EL (cell line): Measurements from ENCODE around the gene PHF21B.
"Not testable (repeated sequence)": the region's sequence is repeated elsewhere in the genome, so short reads cannot be mapped to it uniquely, and the experiment has no call there.

Experiments used
- DNase-seq: peaks from one replicate; pipeline ENCODE4 v3.0.0-alpha.2; 2016

The PHF21B gene

DNA sequence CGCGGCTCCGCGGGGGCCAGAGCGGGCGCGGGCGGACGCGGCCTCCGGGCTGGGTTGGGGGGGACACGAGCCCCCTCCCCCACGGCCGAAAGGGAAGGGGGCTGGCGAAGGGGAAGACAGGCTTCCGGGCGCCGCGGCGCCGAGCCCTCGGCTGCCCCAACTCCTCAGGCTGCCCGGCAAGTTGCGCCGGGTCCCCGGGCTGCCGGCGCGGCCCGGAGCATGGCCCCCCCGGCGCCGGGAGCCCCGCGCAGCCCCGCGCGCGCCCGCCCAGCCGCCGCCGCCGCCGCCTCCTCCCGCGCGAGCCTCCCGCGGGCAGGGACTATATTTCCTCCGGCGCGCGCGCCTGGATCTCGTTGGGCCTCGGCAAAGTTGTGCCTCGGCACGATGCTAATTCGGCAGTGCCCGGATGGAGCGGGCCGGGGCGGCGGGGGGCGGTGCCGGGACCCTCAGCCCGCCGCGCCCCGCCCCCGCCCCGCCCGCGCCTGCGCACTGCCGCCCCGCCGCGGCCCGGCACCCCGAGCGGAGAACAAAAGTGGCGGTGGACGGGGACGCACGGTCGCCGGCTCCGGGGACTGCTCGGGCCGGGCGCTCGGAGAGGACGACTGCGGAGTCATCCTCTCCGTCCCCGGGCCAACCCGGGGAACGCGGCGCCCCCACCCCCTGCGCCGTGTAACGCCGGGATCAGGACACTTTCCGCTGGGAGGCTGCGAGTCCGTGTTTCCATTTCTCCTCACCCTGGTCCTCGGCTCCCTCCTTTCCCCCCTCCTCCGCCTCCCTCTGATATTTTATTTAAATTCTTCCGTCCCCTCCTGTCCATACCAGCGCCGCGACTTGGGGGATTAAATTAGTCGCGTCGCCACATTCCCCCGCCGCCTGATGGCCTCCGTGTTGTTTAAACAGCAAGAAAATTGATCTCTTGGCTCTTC is at the start of gene PHF21B:
PHF21B (minus strand) TSS at position 400 of the 926 bp plus-strand sequence. CDS start 456 bp downstream, outside the sequence.
- peak; percentile 34 for DNase-seq

DNA sequence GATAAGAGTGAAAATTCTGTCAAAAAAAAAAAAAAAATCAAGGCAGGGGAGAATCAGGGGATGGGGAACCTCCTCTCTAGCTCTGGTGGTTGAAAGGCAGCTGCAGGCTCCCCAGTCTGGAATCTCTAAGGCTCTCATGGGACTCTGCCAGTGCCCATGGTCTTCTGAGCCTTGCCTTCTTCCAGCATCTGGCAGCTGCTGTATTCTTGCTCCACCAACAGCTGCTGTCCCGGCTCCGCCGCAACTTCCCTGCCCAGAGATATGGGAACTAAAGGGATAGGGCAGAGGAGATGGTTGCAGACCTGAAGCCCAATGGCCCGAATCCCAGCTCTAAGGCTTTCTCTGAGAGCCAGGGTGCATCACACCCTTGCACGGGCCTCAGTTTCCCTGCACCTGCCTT is 49.5 kb upstream of the PHF21B start:
- no peak for DNase-seq

DNA sequence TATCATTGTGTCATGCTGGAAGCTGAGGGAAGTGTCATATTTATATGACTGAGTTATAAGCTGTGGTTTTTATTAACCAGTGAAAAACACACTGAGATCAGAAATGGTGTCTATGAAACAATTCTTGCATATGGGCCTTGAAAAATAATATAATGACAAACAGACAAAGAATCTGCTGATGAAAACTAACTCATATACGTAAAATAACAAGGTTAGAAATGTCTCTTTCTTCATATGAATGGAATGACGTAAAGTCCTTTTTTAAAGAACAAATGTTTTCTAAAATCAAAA is 48.8 kb upstream of the PHF21B start:
- peak; percentile 17 for DNase-seq

DNA sequence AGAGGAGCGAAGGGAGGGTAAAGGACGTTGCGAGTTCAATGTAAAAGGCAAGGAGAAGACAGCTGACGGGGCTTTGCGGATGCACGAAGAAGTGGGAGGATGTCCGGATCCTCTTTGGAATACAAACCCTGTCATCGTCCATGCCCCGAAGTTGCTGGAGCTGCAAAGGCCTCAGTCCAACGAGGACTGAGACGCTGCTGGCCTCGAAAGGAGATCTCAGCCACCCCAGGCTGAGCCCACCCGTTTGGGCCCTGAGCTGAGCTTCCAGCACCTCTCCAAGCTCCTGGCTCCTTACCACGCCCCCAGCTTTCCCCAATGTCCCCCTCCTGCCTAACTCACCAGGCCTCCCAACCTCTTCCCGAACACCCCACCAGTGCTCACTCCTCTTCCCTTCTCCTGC is 46.1 kb upstream of the PHF21B start:
- no peak for DNase-seq

DNA sequence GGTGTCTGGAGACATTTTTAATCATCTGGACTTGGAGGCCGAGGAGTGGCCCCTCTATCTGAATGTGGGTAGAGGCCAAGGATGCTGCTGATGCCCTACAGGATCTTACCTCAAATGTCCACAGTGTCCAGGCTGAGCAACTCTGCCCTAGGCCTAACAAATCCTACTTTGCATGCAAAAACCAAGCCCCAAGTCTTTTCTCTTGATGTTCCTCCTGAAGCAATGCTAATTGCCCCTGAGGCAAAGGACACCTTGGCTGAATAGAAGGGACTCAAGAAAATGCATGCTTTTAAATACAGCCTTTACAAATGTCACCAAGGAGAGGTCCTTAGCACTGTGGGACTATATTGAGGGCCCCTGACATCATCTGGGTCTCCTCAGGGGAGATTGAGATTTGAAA is 43.8 kb upstream of the PHF21B start:
- DNase-seq, result no peak

DNA sequence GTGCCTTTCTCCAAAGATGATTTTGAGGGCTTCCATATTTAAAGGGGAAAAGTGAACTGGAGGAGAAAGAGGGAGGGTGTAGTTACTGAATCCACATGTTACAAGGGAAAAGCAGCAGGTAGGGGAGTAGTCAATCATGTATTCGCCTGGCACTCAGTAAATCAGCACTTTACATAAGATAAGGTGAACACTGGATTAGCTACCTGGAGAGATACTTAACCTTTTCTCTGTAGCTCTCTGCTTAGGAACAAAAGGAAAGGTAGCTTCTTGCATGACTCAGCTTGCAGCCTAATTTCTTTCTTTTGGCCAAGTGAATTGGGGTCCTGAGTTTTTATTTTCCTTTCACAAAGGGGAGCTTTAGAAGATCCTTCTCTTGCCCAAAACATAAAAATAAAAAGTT is 43.3 kb upstream of the PHF21B start:
- no peak for DNase-seq

DNA sequence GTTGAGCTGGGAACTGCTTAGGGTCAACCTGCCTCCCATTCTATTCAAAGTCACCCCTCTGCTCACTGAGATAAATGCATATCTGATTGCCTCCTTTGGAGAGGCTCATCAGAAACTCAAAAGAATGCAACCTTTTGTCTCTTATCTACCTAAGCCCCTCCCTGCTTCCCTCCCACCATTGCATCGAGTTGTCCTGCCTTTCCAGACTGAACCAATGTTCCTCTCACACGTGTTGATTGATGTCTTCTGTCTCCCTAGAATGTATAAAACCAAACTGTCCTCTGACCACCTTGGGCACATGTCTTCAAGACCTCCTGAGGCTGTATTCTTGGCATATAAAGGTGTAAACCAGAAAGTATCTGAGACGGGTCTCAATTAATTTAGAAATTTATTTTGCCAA is 42.9 kb upstream of the PHF21B start:
- not testable (repeated sequence) for DNase-seq

DNA sequence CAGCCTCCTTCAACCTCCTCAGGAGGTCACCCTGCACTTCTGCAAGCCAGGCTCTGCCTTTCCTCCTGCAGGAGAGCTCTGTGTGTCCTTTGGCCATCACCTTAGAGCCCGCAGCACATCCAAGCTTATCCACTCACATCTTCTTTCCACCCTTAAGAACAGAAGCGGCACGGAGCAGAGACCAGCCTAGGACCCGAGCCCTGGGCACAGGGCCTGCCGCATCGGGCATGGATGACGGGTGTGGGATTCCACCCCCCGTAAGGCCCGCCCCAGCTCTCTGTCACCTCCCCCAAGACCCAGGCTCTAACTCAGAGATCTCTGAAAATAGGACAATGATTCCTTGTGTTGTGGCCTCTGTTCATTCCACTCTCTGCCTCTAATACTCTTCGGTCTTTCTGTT is 42.1 kb upstream of the PHF21B start:
- DNase-seq, result no peak

DNA sequence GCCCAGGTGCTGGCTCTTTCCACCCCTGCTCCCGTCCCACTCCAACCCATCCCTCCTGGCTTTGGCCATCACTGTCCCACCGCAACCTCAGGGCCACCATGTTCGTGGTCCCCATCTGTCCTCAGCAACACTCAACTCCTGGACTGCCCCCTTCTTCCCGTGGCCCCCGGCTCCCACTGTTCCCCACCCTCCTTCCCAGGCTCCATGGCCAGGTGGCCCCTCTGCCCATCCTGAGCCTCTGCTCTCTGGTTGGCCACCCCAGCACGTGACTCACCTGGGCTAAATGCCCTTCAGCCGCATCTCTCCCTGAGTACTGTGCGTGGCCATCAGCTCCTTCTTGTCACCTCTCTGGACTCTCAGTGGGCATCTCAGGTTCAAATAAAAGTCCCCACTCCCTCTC is 41.6 kb upstream of the PHF21B start:
- DNase-seq, result no peak

DNA sequence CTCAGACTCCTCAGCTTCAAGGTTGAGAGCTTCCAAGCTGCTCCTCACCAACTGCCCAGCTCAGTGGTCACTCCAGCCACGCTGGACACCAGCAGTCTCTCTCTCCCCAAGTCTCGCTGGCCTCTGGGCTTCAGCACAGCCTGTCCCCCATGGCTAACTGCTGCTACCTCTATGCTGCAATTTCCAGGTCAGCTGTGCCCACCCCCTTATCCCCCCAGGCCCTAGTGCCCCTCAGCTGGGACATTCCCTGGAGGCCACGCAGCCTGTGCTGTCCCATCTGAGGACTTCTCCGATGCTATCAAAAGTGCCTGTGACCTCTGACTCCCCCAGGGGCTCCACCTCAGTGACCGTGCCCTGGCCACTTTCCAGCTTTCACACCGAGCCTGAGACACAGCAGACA is 37.5 kb upstream of the PHF21B start:
- no peak for DNase-seq

DNA sequence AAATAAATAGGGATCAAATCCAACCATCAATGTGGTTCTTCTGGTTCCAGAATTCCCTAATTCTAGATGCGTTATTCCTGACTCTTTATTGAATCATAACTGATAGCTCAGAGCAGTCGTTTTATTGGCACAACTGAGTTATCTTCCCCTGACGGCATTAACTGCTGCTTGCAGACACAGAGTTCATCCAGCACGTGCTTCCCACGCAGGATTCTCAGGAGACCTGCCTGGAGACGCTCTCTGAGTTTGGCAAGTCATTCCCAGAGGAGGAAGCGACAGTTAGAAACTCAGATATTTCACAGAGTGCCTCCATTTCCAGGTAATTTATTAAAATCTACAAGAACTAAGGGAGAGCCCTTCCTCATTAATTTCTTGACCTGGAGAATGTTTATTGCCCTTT is 35.4 kb upstream of the PHF21B start:
- DNase-seq, result no peak

DNA sequence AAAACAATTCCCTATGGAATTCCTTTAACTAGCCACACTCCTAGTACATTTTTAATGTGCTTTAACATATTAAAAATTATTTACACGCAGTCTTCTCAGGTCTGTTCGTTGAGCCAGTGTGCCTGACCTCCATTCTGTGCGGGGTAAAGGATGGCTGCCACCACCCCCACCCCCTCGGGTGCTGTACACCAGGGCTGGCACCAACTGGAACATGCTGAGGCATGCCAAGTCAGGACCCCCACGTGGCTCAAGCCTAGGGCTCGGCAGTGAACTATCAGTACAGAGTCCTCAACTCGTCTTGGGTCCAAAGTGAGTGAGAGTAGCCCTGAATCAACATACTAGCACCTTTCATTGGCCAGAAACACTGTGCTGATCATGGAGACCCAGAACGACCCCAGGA is 32.5 kb upstream of the PHF21B start:
- no peak for DNase-seq

DNA sequence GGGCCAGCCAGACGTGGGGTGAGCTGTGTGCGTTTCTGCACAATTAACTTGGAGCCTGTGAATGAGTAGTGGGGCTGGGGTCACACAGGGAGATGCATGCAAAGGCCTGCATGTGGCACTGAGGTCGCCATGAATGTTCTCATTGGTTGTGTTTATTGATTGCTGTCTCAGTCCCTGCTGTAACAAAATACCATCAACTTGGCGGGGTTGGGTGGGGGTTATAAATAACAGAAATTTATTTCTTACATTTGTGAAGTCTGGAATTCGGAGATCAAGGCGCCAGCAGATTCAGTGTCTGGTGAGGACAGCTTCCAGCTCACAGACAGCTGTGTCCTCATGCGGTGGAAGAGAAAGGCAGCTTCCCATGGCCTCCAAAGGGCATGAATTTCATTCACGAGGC is 29.3 kb upstream of the PHF21B start:
- DNase-seq, result no peak

DNA sequence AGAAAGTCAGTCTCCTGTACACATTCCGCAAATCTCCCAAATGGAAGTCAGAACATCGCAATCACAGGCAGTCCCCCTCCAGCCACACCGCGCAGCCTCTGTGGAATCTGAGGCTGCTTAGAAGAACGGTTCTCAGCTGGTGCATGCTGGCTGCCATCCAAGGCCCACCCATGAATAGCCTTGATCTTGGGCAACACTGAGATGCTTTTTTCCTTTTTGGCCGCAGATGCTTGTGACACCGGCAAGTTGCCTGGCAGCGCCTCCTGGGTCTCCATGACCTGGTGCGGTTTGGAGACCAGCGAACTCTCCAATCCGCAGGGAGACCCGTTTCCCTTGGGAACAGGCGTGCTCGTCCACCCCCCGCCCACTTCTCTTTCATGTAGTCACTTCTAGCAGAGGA is 26.3 kb upstream of the PHF21B start:
- DNase-seq, result peak; percentile 9

DNA sequence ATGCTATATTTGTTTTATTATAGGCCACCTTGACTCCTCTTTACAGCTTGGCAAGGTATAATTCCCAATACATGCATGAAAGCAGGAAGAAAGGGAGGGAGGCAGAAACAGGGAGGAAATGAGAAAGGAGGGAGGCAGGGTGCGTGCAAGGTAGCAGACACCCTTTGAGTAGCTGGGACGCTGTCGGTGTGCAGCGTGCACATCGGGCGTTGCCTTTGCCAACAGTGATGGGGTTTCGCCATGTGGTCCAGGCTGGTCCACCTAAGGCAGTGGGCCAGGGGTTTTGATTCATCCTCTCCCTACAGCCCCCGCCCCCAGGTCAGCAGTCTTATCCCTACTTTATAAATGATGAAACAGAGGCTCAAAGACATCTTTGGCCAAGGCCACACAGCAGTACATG is 25.0 kb upstream of the PHF21B start:
- no peak for DNase-seq

DNA sequence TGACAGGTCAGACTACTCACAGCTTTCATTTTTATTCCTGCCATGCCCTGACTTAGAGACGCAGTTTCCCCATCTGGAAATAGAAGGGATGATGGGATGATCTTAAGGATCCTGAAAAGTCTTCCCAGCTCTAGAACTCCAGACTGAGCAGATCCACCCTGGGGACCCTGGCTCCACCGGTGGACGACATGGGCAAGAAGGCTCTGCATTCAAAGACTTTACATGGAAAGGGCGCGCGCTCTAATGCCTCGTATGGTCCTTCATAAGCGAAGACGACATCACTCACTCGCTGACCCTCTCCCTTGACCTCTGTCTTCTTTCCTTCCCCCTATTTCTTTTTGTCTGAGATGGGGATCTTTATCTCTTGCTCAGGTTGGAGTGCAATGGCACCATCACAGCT is 24.4 kb upstream of the PHF21B start:
- DNase-seq, result no peak

DNA sequence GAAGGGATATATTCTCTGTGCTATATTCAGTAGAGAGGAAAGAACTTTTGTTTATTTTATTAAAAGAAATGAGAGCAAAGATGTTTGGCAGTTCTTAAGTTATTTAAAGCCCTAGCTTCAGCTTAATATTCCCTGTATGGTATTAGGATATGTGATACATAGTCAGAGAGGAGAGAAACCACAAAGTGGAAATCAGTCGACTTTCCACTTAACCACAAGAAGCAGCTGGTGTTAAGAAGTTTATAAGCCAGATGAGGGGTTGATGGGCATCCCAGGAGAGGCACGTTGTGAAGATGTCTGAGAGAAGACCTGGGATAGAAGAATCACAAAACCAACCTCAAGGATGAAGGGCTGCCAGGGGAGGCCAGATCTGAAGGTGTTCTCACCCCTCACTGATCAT is 23.3 kb upstream of the PHF21B start:
- no peak for DNase-seq

DNA sequence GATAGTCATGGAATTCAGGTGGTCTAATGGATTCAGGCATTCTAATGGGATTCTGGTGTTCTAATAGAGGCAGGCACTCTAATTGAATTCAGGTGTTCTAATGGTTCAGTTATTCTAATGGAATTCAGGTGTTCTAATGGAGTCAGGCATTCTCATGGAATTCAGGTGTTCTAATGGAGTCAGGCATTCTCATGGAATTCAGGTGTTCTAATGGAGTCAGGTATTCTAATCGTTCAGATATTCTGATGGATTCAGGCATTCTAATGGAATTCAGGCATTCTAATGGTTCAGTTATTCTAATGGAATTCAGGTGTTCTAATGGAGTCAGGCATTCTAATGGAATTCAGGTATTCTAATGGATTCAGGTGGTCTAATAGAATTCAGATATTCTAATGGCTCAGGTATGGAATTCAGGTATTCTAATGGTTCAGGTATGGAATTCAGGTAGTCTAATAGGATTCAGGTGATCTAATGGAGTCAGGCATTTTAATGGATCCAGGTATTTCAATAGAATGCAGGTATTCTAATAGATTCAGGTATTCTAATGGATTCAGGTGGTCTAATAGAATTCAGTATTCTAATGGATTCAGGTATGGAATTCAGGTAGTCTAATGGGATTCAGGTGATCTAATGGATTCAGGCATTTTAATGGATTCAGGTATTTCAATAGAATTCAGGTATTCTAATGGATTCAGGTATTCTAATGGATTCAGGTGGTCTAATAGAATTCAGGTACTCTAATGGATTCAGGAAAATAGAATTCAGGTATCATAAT is 22.0 kb upstream of the PHF21B start:
- DNase-seq, result no peak

DNA sequence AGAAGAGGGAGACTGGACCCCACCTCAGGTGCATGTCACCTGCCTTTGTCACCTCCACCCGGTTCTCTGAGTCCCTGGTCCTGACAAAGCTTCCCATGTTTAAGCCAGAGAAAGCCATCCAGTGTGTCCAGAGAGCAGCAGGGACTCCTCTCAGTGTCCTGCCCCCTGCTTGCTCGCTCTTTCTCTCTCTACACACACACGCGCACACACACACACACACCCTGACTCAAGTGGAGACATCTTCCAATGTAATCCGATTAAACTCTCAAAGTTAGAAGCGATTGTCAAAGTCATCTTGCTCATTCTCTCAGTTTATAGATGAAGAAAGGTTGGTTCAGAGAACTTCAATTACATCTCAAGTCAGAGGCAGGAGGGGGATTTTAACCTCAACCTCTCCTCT is 19.7 kb upstream of the PHF21B start:
- DNase-seq, result no peak

DNA sequence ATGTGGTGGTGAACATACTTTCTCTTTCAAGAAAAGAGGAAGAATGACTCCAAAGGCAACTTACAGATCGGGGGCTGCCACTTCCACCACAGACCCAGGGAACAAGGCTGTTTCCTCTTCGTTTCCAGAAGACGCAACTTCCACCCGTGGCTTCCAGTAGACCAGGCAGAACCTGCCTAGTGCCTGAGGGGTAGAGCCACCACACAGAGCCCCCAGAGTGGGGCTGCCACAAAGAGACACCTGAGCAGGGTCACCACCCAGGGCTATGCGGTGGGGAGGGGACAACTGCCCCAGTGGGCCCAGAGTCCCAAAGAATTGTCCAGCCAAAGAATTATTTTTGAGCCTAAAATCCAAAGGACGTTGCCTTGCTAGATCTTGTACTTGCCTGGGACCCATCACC is 16.7 kb upstream of the PHF21B start:
- DNase-seq, result no peak

DNA sequence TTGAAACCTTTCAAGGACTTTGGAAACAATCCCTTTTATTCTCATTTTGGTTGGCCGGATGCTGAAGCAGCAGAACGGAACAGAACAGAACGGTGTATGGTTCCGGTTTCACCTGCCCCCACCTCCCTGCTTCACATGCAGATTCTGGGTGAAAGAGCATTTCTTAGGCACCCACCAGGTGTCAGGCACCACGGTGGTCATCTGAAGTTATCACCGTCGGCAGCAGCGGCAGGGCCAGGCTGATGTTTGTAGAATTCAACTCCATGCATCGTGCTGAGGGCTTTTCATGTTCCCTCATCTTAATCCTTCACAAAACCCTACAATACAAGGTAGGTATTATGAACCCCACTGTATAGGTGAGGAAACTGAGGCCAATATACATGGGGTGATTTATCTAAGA is 13.6 kb upstream of the PHF21B start:
- no peak for DNase-seq

DNA sequence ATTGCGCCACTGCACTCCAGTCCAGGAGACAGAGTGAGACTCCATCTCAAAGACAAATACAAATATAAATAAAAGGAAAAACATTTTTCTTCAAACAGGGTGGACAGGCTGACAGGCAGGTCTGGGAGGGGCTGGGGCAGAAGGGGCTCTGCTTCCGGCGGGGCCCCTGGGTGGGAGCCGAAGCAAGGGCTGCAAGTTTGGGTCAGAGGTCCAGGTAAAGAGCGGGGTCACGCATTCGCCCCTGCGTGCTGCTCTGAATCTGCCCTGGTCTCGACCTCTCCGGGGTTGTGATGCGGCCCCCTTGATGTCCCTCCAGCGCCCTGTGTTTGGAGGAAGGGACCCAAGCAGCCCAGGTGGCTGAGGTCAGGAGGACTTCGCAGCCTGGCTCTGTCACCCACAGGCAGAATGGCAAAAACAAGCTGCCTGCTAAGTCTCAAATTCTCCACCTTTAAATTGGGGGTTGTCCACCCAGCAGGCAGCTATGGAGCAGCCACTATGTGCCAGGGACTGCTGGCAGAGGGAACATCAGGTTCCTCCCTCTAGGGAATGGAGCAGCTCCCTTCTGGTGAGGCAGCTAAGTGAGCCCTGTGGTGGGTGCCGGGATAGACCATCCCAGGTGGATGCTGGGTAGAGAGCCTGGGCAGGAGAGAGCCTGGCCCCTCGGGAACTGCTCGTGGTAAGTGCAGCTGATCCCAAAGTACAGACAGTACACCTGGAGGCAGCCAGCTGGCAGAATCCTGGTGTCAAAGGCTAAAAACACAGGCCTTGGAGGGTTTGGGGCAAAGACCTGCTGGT is 10.3 kb upstream of the PHF21B start:
- no peak for DNase-seq

DNA sequence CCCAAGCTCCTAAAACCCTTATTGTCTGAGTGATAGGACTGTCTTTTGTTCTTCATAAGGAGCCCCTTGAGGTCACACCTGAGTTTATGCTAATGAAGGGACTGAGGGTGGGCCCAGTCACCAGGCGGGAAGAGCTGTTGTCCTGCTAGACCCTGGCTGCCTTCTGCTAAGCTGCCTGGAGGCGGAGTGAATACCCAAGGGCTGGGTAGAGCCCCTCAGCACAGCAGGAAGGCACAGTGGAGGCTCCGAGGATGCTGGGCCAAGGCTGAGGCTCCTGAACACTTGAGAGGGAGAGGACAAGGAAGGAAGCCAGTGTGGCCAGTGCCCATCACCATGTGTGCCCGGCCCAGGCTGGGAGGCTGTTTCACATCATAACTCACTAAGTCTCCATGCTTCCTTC is 4.8 kb upstream of the PHF21B start:
- DNase-seq, result no peak

DNA sequence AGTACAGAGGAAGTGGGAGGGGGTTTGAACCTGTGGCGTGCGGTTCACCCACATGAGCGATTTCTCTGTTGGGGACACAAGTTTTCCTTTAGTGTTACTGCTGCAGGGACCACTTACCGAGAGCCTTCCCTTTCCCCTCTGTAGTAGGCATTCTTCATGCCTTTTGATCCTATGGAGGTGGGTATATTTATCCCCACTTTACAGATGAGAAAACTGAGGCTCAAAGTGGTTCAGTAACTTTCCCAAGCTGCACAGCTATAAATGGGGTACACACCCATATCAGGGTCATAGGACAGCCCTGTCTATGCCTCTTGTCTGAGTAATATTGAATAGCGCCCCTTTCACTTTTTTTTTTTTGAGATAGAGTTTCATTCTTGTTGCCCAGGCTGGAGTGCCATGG is 3.3 kb upstream of the PHF21B start:
- no peak for DNase-seq
